GM18505 (cell line): ENCODE data around the gene EIF1.
"Not testable (repeated sequence)": the region's sequence is repeated elsewhere in the genome, so short reads cannot be mapped to it uniquely, and the experiment has no call there.

ENCODE experiments used
- ATAC-seq: cut with Tn5 transposase; IDR thresholded peaks from one replicate; pipeline ENCODE4 v1.9.1; 2021; ENCODE audit not compliant: unreplicated experiment
- POLR2A ChIP-seq: IDR thresholded peaks from 4 replicates; pipeline ENCODE4 v1.6.1; 2011; ENCODE audit warnings: borderline replicate concordance; ENCODE audit not compliant: insufficient read depth, insufficient read length; ENCODE audit errors: extremely low read depth

The EIF1 gene

DNA sequence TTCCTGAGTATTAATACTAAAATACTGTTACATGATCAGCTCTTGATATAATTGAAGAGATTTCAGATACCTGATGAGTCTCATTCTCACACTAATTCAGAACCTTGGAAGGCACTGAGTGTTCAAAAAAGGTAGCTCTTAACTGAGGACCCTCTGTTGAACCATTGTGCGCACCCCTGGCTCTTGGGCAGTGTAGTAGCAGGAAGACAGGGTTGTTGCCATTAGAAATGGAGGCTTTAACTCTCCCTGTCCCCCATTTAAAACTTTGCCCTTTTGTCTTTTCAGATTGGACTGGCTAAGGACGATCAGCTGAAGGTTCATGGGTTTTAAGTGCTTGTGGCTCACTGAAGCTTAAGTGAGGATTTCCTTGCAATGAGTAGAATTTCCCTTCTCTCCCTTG is 1.8 kb downstream of the EIF1 start:
- ATAC-seq, result no peak
- no peak for TF ChIP-seq POLR2A

- no peak for ATAC-seq
These were observed 2.5 kb downstream of the EIF1 start for GRCh38 chr17:41691031-41691777.

DNA sequence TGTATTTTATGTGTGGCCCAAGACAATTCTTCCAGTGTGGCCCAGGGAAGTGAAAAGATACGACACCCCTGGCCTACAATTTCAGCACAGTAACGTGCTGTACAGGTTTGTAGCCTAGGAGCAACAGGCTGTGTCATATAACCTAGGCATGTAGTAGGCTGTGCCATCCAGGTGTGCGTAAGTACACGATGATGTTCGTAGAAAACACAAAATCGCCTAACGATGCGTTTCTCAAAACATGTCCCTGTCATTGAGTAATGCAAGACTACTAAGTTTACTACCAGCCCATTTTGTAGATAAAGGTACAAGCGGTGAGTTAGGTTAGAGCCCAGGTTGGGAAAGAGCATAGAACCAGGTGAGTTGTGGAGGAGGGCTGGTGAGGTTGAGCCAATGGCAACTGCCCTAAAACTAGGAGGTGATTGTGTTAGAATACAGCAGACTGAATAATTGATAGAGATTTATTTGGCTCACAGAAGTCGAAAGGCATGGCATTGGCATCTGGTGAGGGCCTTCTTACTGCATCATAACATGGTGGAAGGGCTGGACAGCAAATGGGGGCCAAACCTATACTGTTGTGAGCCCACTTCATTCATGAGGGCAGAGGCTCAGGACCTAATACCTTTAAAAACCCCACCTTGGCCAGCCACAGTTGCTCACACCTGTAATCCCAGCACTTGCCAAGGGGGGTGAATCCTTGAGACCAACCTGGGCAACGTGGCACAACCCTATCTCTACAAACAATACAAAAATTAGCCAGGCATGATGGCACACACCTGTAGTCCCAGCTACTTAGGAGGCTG is 4.2 kb downstream of the EIF1 start:
- no peak for TF ChIP-seq POLR2A
- ATAC-seq, result no peak

More at GRCh38 chr17:41691031-41691777, 2.5 kb downstream of the EIF1 start:
- TF ChIP-seq POLR2A, result no peak

DNA sequence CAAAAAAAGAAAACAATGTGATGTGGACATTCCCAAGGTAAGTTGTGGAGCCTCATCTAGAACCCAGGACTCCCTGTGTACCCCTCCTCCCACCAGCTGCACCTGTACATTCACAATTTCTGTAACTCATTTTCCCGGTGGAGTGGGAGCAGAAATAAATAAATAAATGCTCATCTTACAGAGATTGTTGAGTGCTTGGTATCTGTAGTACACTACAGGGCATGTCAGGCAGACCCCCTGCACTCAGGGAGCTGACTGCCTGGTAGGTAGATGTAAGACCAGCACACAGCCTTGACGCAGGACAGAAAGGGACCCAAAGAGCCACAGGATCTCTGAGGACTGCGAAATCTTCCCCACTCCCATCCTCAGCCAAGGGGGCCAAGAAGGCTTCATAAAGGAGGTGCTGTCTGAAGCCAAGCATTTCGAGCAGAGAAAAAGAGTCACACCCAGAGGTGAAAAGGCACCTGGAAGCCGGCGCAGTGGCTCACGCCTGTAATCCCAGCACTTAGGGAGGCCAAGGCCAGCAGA is 6.5 kb downstream of the EIF1 start:
- ATAC-seq, result no peak
- no peak for TF ChIP-seq POLR2A

- no peak for ATAC-seq
- TF ChIP-seq POLR2A, result no peak
These were observed 7.5 kb downstream of the EIF1 start for GRCh38 chr17:41695954-41696757.

GRCh38 chr17:41697122-41697962 is 8.7 kb downstream of the EIF1 start:
- ATAC-seq, result no peak
- no peak for TF ChIP-seq POLR2A

- ATAC-seq, result not testable (repeated sequence)
These were observed 12.2 kb downstream of the EIF1 start for GRCh38 chr17:41700843-41701242.

DNA sequence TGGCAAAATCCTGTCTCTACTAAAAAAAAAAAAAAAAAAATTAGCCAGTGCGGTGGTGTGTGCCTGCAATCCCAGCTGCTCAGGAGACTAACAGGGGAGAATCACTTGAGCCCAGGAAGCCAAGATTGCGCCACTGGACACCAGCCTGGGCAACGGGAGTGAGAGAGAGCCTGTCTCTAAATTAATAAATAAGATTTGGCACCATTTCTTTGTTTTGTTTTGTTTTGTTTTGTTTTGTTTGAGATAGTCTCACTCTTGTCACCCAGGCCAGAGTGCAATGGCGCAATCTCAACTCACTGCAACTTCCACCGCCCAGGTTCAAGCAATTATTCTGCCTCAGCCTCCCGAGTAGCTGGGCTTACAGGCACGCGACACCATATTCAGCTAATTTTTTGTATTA is 14.0 kb downstream of the EIF1 start:
- TF ChIP-seq POLR2A, result no peak
- ATAC-seq, result no peak

GRCh38 chr17:41705271-41705991 is 16.7 kb downstream of the EIF1 start:
- ATAC-seq, result no peak
- no peak for TF ChIP-seq POLR2A

DNA sequence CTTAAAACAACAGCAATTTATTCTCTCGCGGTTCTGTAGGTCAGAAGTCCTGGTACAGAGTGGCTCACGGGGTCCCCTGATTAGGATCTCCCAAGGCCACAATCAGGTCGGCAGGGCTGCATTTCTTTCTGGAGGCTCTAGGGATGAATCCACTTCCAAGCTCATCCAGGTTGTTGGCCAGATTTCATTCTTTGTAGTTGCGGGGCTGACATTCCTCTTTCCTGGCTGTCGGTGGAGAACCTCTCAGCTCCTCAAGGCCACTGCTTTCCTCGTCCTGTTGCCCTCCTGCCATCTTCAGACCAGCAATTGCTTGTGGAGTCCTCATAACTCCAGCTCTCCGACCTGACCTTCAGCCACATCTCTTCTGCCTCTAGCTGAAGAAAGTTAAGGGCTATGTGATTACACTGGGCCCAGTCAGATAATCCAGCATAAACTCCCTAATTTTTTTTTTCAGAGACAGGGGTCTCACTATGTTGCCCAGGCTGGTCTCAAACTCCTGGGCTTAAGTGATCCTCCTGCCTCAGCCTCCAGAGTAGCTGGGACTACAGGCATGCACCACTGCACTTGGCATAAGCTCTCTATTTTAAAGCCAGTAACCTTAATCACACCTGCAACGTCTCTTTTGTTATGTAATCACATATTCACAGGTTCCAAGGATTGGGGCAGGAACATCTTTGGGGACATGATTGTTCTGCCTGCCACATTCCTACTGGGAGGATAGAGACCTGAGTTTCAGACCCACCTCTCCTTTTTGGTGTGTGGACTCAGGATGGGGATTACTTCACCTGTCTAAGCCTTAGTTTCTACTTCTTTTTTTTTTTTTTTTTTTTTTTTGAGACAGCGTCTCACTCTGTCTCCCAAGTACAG is 19.4 kb downstream of the EIF1 start:
- no peak for TF ChIP-seq POLR2A

GRCh38 chr17:41710472-41711090 is 21.9 kb downstream of the EIF1 start:
- TF ChIP-seq POLR2A, result no peak
- ATAC-seq, result no peak

More for the DNA sequence above, 19.4 kb downstream of the EIF1 start:
- no peak for ATAC-seq
